GM12878 (cell line): ENCODE results near the gene LRRK1. TPM values are rescaled to one million over a fixed set of nuclear protein-coding genes. Genes with fewer than 3 reads are reported as not detected.

Experiments used
- ASH2L ChIP-seq: fragments of 300-600, 200-600 bp; sonication (generic); IDR thresholded peaks from 2 replicates; pipeline ENCODE4 v1.6.1; 2017; ENCODE audit warnings: low read depth, mild to moderate bottlenecking, borderline replicate concordance
- ATF3 ChIP-seq: IDR thresholded peaks from 2 replicates; pipeline ENCODE4 v1.6.1; 2011; ENCODE audit warnings: low read depth, mild to moderate bottlenecking, low read length, moderate library complexity, borderline replicate concordance; ENCODE audit errors: extremely low read depth
- ATF7 ChIP-seq: fragments of 450-650 bp; IDR thresholded peaks from 2 replicates; pipeline ENCODE4 v1.6.1; 2016; ENCODE audit warnings: low read depth, mild to moderate bottlenecking
- BCL11A ChIP-seq: IDR thresholded peaks from 2 replicates; pipeline ENCODE4 v1.6.1; 2011; ENCODE audit warnings: low read depth, low read length
- BCL3 ChIP-seq: IDR thresholded peaks from 2 replicates; pipeline ENCODE4 v1.6.1; 2011; ENCODE audit warnings: borderline replicate concordance, low read depth, mild to moderate bottlenecking, moderate library complexity, low read length; ENCODE audit not compliant: insufficient read depth, poor library complexity, severe bottlenecking
- BRCA1 ChIP-seq: IDR thresholded peaks from 2 replicates; pipeline ENCODE4 v1.6.1; 2011; ENCODE audit warnings: low read depth, low read length, improper control_type of control experiment
- E2F4 ChIP-seq: IDR thresholded peaks from 2 replicates; pipeline ENCODE4 v1.6.1; 2012; ENCODE audit warnings: low read depth, low read length, improper control_type of control experiment
- GATAD2B ChIP-seq: fragments of 450-650 bp; conservative IDR thresholded peaks from 2 replicates; pipeline ENCODE4 v1.6.1; 2017; ENCODE audit warnings: low read depth, mild to moderate bottlenecking, moderate library complexity
- HDGF ChIP-seq: fragments of 450-650 bp; IDR thresholded peaks from 2 replicates; pipeline ENCODE4 v1.6.1; 2016; ENCODE audit warnings: antibody characterized with exemption
- KAT2A ChIP-seq: conservative IDR thresholded peaks from 2 replicates; pipeline ENCODE4 v1.6.1; 2011; ENCODE audit warnings: low read depth, low read length; ENCODE audit not compliant: control insufficient read depth
- MAX ChIP-seq: IDR thresholded peaks from 2 replicates; pipeline ENCODE4 v1.6.1; 2012; ENCODE audit warnings: low read depth, low read length, improper control_type of control experiment
- MTA3 ChIP-seq: IDR thresholded peaks from 2 replicates; pipeline ENCODE4 v1.6.1; 2012; ENCODE audit warnings: low read length, inconsistent platforms, borderline replicate concordance
- NFXL1 ChIP-seq: fragments of 450-650 bp; IDR thresholded peaks from 2 replicates; pipeline ENCODE4 v1.6.1; 2017; ENCODE audit warnings: antibody characterized with exemption, mild to moderate bottlenecking, borderline replicate concordance
- PAX5 ChIP-seq: IDR thresholded peaks from 2 replicates; pipeline ENCODE4 v1.6.1; 2011; ENCODE audit warnings: low read depth, low read length, borderline replicate concordance
- RAD21 ChIP-seq: IDR thresholded peaks from 2 replicates; pipeline ENCODE4 v1.6.1; 2011; ENCODE audit warnings: mild to moderate bottlenecking, low read depth, low read length, moderate library complexity; ENCODE audit not compliant: insufficient read depth
- RAD51 ChIP-seq: fragments of 450-650 bp; IDR thresholded peaks from 2 replicates; pipeline ENCODE4 v1.6.1; 2016; ENCODE audit warnings: moderate library complexity, mild to moderate bottlenecking, inconsistent platforms
- RELA ChIP-seq: fragments of 450-650 bp; IDR thresholded peaks from 2 replicates; pipeline ENCODE4 v1.8.0; 2014; ENCODE audit warnings: borderline replicate concordance; ENCODE audit not compliant: partially characterized antibody
- REST ChIP-seq: IDR thresholded peaks from 2 replicates; pipeline ENCODE4 v1.6.1; 2012; ENCODE audit warnings: mild to moderate bottlenecking, low read depth, low read length
- RFX5 ChIP-seq: IDR thresholded peaks from 2 replicates; pipeline ENCODE4 v1.6.1; 2011; ENCODE audit warnings: low read depth, low read length, improper control_type of control experiment
- SMC3 ChIP-seq: IDR thresholded peaks from 2 replicates; pipeline ENCODE4 v1.6.1; 2011; ENCODE audit warnings: low read length, improper control_type of control experiment, borderline replicate concordance
- SP1 ChIP-seq: IDR thresholded peaks from one replicate; pipeline ENCODE4 v1.6.1; 2011; ENCODE audit warnings: low read depth, low read length
- STAT1 ChIP-seq: fragments of 450-650 bp; conservative IDR thresholded peaks from 2 replicates; pipeline ENCODE4 v1.6.1; 2014; ENCODE audit warnings: antibody characterized with exemption, mild to moderate bottlenecking
- TARDBP ChIP-seq: IDR thresholded peaks from 2 replicates; pipeline ENCODE4 v1.6.1; 2016; ENCODE audit warnings: borderline replicate concordance
- TBL1XR1 ChIP-seq: IDR thresholded peaks from 2 replicates; pipeline ENCODE4 v1.6.1; 2012; ENCODE audit warnings: low read depth, low read length, improper control_type of control experiment
- TCF12 ChIP-seq: IDR thresholded peaks from 2 replicates; pipeline ENCODE4 v1.6.1; 2011; ENCODE audit warnings: low read depth, mild to moderate bottlenecking, low read length
- WRNIP1 ChIP-seq: IDR thresholded peaks from 2 replicates; pipeline ENCODE4 v1.6.1; 2011; ENCODE audit warnings: low read depth, low read length, improper control_type of control experiment, borderline replicate concordance
- YBX1 ChIP-seq: fragments of 450-650 bp; IDR thresholded peaks from 2 replicates; pipeline ENCODE4 v1.6.1; 2016; ENCODE audit warnings: antibody characterized with exemption
- ZBED1 ChIP-seq: IDR thresholded peaks from 2 replicates; pipeline ENCODE4 v1.6.1; 2016; ENCODE audit warnings: borderline replicate concordance
- polyA plus RNA-seq, 11 experiments: library from polyadenylated mRNA; depleted of rRNA in 4 of 11; unstranded in 6 of 11; stranded (reverse) in 5 of 11; fragments of >200 nt; fragmentation: Nextera tagmentation in 4 of 11; fragmentation: Illumina TruSeq in 1 of 11; extraction: Ambion mirVana in 4 of 11; extraction: Trizol in 1 of 11; gene quantifications; 1 replicate in 1 of 11; 2 replicates in 10 of 11; pipeline versions ENCODE4 v1.2.1 to v1.2.3, GENCODE V29; 2011 to 2016; ENCODE audit warnings: inconsistent platforms in 2 of 11, missing spikeins in 2 of 11, low read depth in 1 of 11
- total RNA-seq, 4 experiments: library from RNA; depleted of rRNA in 3 of 4; stranded (reverse); fragments of >200 nt in 3 of 4; fragmentation: Illumina TruSeq in 1 of 4; extraction: Trizol in 1 of 4; gene quantifications; 2 replicates each; pipeline versions ENCODE4 v1.2.1 to v1.2.3, GENCODE V29; 2013 to 2021

The LRRK1 gene
- total and polyA plus RNA-seq, 10 of the 15 experiments (the other 5 are each of a cell fraction or from before 2014, with no cell fraction given) = 2.2 to 58.3 (median 17.9) TPM

GRCh38 chr15:101035611-101036010, 116.5 kb downstream of the LRRK1 start (continued):
- no peak for TF ChIP-seq BRCA1
- no peak for TF ChIP-seq MTA3
- TF ChIP-seq TCF12 = no peak
- TF ChIP-seq NFXL1 = no peak
- no peak for TF ChIP-seq SP1
- no peak for TF ChIP-seq E2F4
- no peak for TF ChIP-seq PAX5
- no peak for TF ChIP-seq KAT2A
- TF ChIP-seq TARDBP = no peak
- peak; percentile 44; the same call in 1 of the 2 replicates for TF ChIP-seq BCL11A
- no peak for TF ChIP-seq GATAD2B
- TF ChIP-seq YBX1 = no peak
- TF ChIP-seq RFX5 = no peak
- TF ChIP-seq RAD51 = no peak
- TF ChIP-seq ASH2L = no peak
- no peak for TF ChIP-seq STAT1
- TF ChIP-seq RAD21 = no peak
- no peak for TF ChIP-seq REST
- peak; percentile 43; the same call in 1 of the 2 replicates for TF ChIP-seq ATF7
- no peak for TF ChIP-seq TBL1XR1
- TF ChIP-seq MAX = no peak
- TF ChIP-seq RELA = no peak
- no peak for TF ChIP-seq WRNIP1
- TF ChIP-seq HDGF = no peak
- TF ChIP-seq ZBED1 = no peak
- no peak for TF ChIP-seq BCL3
- TF ChIP-seq SMC3 = no peak
- no peak for TF ChIP-seq ATF3
